GM23338 (cell line): ENCODE data around the gene SLC12A7. TPM values are rescaled to one million over a fixed set of nuclear protein-coding genes. Genes with fewer than 3 reads are reported as not detected.

ENCODE experiments used
- CREB1 ChIP-seq: fragments of 250-450 bp; sonication (Bioruptor Pico); IDR thresholded peaks from 2 replicates; pipeline ENCODE4 v1.5.0; 2020; ENCODE audit warnings: low read depth, mild to moderate bottlenecking, moderate library complexity
- CTCF ChIP-seq, 2 experiments: fragments of 200-600 bp in 1 of 2; sonication (generic) in 1 of 2; conservative IDR thresholded peaks; 2 replicates each; pipeline versions ENCODE4 v1.5.1 to v1.6.1; 2016 to 2017; ENCODE audit warnings: antibody characterized with exemption in 2 of 2, low read depth in 2 of 2, mild to moderate bottlenecking in 2 of 2, moderate library complexity in 1 of 2
- EZH2 ChIP-seq: fragments of 200-600 bp; sonication (generic); IDR thresholded peaks from one replicate; pipeline ENCODE4 v1.8.0; 2017; ENCODE audit warnings: antibody characterized with exemption, mild to moderate bottlenecking, low read depth; ENCODE audit not compliant: unreplicated experiment
- EZH2phosphoT487 ChIP-seq: fragments of 200-600 bp; sonication (generic); IDR thresholded peaks from one replicate; pipeline ENCODE4 v1.8.1; 2018; ENCODE audit warnings: antibody characterized with exemption; ENCODE audit not compliant: unreplicated experiment
- JUNB ChIP-seq: IDR thresholded peaks from one replicate; pipeline ENCODE4 v1.6.1; 2016; ENCODE audit warnings: antibody characterized with exemption; ENCODE audit not compliant: unreplicated experiment
- NANOG ChIP-seq: IDR thresholded peaks from 2 replicates; pipeline ENCODE4 v1.6.1; 2016; ENCODE audit warnings: antibody characterized with exemption, borderline replicate concordance
- POLR2AphosphoS5 ChIP-seq: IDR thresholded peaks from 2 replicates; pipeline ENCODE4 v1.6.1; 2016; ENCODE audit warnings: antibody characterized with exemption, low read depth
- REST ChIP-seq: IDR thresholded peaks from one replicate; pipeline ENCODE4 v1.6.1; 2018; ENCODE audit warnings: antibody characterized with exemption; ENCODE audit not compliant: unreplicated experiment
- STAT1 ChIP-seq: IDR thresholded peaks from one replicate; pipeline ENCODE4 v1.6.1; 2016; ENCODE audit warnings: antibody characterized with exemption; ENCODE audit not compliant: unreplicated experiment
- ZNF114 ChIP-seq: fragments of 250-450 bp; sonication (Bioruptor Pico); IDR thresholded peaks from 2 replicates; pipeline ENCODE4 v1.5.0; 2020; ENCODE audit warnings: mild to moderate bottlenecking, moderate library complexity
- ZNF331 ChIP-seq: fragments of 250-450 bp; sonication (Bioruptor Pico); IDR thresholded peaks from 2 replicates; pipeline ENCODE4 v1.5.0; 2020; ENCODE audit warnings: low read depth, mild to moderate bottlenecking, moderate library complexity
- ZNF462 ChIP-seq: fragments of 250-450 bp; sonication (Bioruptor Pico); IDR thresholded peaks from 2 replicates; pipeline ENCODE4 v1.5.0; 2020; ENCODE audit warnings: mild to moderate bottlenecking, moderate library complexity
- polyA plus RNA-seq: library from polyadenylated mRNA; unstranded; fragments of >200 nt; fragmentation: Nextera tagmentation; extraction: Ambion mirVana; gene quantifications from 2 replicates; pipeline ENCODE4 v1.2.1, GENCODE V29; 2016
- total RNA-seq: library from RNA; depleted of rRNA; stranded (reverse); fragments of >200 nt; shearing (Covaris generic); gene quantifications from 2 replicates; pipeline ENCODE4 v1.2.3, GENCODE V29; 2014

SLC12A7 gene
- total and polyA plus RNA-seq, 2 experiments from 2014 or later: 7.4 to 32.2 TPM

GRCh38 chr5:1122511-1123294 lies 10.8 kb upstream of the SLC12A7 start (continued):
- TF ChIP-seq ZNF462 (CRISPR knock-in tag) (no peak), POLR2AphosphoS5 (no peak), NANOG (no peak), ZNF331 (CRISPR knock-in tag) (no peak), REST (no peak), EZH2 (no peak), JUNB (no peak), EZH2phosphoT487 (no peak), CTCF (conservative IDR thresholded peaks at IDR 0.05; ENCODE audit: low read depth in 2 of 2) (no peak), ZNF114 (no peak), CREB1 (no peak), STAT1 (no peak)
